Measurements from ENCODE around the gene BIVM. TPM values are rescaled to one million over a fixed set of nuclear protein-coding genes. Genes with fewer than 3 reads are reported as not detected.

BIVM gene, protein sequence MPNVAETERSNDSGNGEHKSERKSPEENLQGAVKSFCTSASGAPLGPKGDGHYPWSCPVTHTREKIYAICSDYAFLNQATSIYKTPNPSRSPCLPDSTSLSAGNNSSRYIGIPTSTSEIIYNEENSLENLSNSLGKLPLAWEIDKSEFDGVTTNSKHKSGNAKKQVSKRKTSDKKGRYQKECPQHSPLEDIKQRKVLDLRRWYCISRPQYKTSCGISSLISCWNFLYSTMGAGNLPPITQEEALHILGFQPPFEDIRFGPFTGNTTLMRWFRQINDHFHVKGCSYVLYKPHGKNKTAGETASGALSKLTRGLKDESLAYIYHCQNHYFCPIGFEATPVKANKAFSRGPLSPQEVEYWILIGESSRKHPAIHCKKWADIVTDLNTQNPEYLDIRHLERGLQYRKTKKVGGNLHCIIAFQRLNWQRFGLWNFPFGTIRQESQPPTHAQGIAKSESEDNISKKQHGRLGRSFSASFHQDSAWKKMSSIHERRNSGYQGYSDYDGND
- 24.1 and 35.7 TPM in 2 replicates for total RNA-seq (2014; rRNA removed; shearing (Covaris generic))
- 22.9 and 25.8 TPM in 2 replicates for polyA plus RNA-seq (2016; fragmentation: Nextera tagmentation; extraction: Ambion mirVana)

DNA sequence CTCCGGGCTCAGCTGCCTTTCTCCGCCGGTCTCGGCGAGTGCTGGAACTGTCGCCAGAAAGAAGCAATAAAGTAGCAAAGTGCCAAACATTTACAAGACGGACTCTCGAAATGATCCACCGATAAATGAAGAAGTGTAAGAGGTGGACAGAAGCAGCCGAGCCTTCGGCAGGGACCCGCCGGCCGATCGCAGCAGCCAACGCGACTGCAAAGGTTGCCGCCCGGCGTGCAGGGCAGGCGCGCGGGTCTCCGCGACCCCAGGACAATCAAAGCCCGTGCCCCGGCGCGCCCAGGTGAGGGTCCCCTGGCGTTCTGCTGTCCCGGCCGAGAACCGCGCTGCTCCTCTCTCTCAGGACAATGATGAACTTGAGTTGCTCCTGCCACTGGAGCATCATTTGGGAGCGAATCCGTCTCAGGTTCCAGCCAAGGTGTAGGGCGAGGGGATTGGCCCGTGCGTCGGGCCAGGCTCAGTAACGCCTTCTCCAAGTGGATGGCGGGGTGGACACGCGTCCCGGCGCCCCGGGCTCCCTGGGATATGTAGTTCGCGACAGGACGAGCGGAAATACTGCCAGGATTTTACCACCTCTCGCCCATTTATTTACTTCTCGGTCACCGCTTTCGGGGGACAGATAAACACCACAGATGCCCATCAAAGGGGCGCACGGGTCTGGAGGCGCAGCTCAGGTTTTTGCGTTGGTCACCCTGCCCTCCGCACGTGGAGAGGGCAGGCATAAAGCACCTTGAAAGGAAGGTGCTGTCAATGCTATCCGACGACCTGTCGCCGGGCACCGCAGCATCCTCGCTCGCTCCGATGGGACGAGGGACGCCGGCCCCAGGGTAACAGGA is at the start of gene BIVM, which contains the start of gene POGLUT2:
Gene BIVM, plus strand, starts transcription at position 539 of the 845 bp plus-strand sequence. CDS start 8,149 bp downstream, outside the sequence.
Gene POGLUT2, minus strand, starts transcription at position 396 of the 845 bp plus-strand sequence. Its CDS starts 306 bp downstream, at position 90.
- TF ChIP-seq EZH2 (IDR thresholded peaks at IDR 0.05; ENCODE audit: insufficient read depth, poor library complexity, severe bottlenecking), result no peak
- TF ChIP-seq EZH2phosphoT487 (IDR thresholded peaks at IDR 0.05; ENCODE audit: insufficient read depth, low read depth), result no peak
- H3K4me2 ChIP-seq (ENCODE audit: unreplicated experiment), result peak within 1 kb of the TSS; percentile 97
- WGBS, 2 experiments (ENCODE audit: low coverage in 1 of 2, low lambda C conversion rate in 2 of 2, missing lambda C conversion rate in 2 of 2), result 0 to 2% methylated on average over 68 to 71 of the region's 72 CpGs
- H3K9me2 ChIP-seq (ENCODE audit: insufficient read depth), result no peaks in the 10 kb centered on the region
- peaks cover 18% of the 10 kb centered on the region for H3K4me1 ChIP-seq (ENCODE audit: insufficient read depth)
- H3K36me3 ChIP-seq (ENCODE audit: low read depth), result no peaks in the 10 kb centered on the region
- peak within 1 kb of the TSS; percentile 82 for H3K9ac ChIP-seq
- no peaks in the 10 kb centered on the region for H4K20me1 ChIP-seq (ENCODE audit: insufficient read depth)
- in situ Hi-C loops (cut with MboI), result no loop called here
- peak within 1 kb of the TSS; percentile 87 for H2AFZ ChIP-seq
- peak within 1 kb of the TSS; percentile 57 for H3K27ac ChIP-seq
- no peaks in the 10 kb centered on the region for H3K9me3 ChIP-seq (ENCODE audit: low read depth)
- peaks cover 5% of the 10 kb centered on the region; the same call in 1 of the 2 replicates for H3F3A ChIP-seq (ENCODE audit: insufficient read depth)
- no peaks in the 10 kb centered on the region for H3K27me3 ChIP-seq (replicated peaks; ENCODE audit: insufficient read depth)
- H3K79me2 ChIP-seq (ENCODE audit: insufficient read depth), result peaks cover 71% of the 10 kb centered on the region
- H3K4me3 ChIP-seq, result peak within 1 kb of the TSS; percentile 78
- DNase-seq, result peak; percentile 97

DNA sequence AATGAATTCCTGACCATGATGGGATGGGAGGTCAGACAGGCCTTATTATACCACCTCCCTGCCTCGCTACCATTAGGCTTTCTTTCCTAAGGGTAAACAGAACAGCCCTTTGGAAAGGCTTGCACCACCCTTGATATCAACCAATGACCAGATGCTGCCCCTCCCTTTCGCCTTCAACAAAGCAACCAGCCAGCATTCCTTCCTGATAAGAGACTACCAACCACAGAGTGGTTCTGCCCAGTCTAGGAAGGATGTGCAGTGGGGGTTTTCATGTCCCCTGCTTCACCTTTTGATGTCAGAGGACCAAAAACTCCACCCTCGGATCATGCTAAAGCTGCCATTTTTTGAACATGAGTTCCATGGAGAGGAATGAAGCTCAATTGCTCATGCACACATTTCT is 47.0 kb upstream of the BIVM start:
- H3K36me3 ChIP-seq (ENCODE audit: low read depth), result no peaks in the 10 kb centered on the region
- H3K79me2 ChIP-seq (ENCODE audit: insufficient read depth), result no peaks in the 10 kb centered on the region
- TF ChIP-seq EZH2phosphoT487 (IDR thresholded peaks at IDR 0.05; ENCODE audit: insufficient read depth, low read depth) (no peak), EZH2 (IDR thresholded peaks at IDR 0.05; ENCODE audit: insufficient read depth, poor library complexity, severe bottlenecking) (no peak)
- in situ Hi-C loops (cut with MboI), result no loop called here
- no peak overlapping the region for H3K27ac ChIP-seq
- H4K20me1 ChIP-seq (ENCODE audit: insufficient read depth), result no peaks in the 10 kb centered on the region
- H3K9me2 ChIP-seq (ENCODE audit: insufficient read depth), result no peaks in the 10 kb centered on the region
- DNase-seq, result no peak
- H3K27me3 ChIP-seq (replicated peaks; ENCODE audit: insufficient read depth), result no peaks in the 10 kb centered on the region
- H3K9ac ChIP-seq, result no peak overlapping the region
- WGBS, 2 experiments (ENCODE audit: low coverage in 1 of 2, low lambda C conversion rate in 2 of 2, missing lambda C conversion rate in 2 of 2), result 76 to 82% methylated on average over 3 of the region's 3 CpGs
- no peak overlapping the region for H2AFZ ChIP-seq
- no peaks in the 10 kb centered on the region for H3K9me3 ChIP-seq (ENCODE audit: low read depth)
- no peaks in the 10 kb centered on the region for H3K4me1 ChIP-seq (ENCODE audit: insufficient read depth)
- H3K4me2 ChIP-seq (ENCODE audit: unreplicated experiment), result no peak overlapping the region
- H3K4me3 ChIP-seq, result no peak overlapping the region
- H3F3A ChIP-seq (ENCODE audit: insufficient read depth), result no peaks in the 10 kb centered on the region

DNA sequence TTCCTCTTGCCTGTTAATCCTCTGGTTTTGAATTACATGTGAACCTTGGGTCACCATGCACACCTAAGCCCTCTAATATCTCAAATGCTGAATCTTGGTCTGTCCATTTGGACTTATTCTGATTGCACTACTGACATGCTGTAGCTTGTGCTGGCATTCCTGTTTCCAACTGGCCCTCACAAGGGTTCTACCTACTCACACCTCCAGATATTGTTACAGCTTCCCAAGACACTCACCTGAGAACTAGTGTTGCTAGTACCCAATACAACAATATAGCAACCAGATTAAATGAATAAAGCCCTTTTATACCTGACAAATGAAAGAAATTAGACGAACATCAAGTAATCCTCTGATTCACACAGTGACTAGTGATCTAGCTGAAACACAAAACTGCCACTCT is 41.9 kb upstream of the BIVM start:
- no peak for TF ChIP-seq EZH2phosphoT487 (IDR thresholded peaks at IDR 0.05; ENCODE audit: insufficient read depth, low read depth)
- in situ Hi-C loops (cut with MboI), result no loop called here
- Histone ChIP-seq H3K27me3 (replicated peaks; ENCODE audit: insufficient read depth) (no peaks in the 10 kb centered on the region), H3K9me3 (ENCODE audit: low read depth) (no peaks in the 10 kb centered on the region), H3K27ac (no peak overlapping the region), H3K79me2 (ENCODE audit: insufficient read depth) (no peaks in the 10 kb centered on the region), H3K4me3 (no peak overlapping the region), H3K4me2 (ENCODE audit: unreplicated experiment) (no peak overlapping the region), H3K4me1 (ENCODE audit: insufficient read depth) (no peaks in the 10 kb centered on the region), H3K9me2 (ENCODE audit: insufficient read depth) (no peaks in the 10 kb centered on the region), H4K20me1 (ENCODE audit: insufficient read depth) (no peaks in the 10 kb centered on the region), H3F3A (ENCODE audit: insufficient read depth) (no peaks in the 10 kb centered on the region), H2AFZ (no peak overlapping the region), H3K9ac (no peak overlapping the region), H3K36me3 (ENCODE audit: low read depth) (no peaks in the 10 kb centered on the region)
- DNase-seq, result no peak
- 80 to 83% methylated on average over 1 of the region's 1 CpG for WGBS, 2 experiments (ENCODE audit: low coverage in 1 of 2, low lambda C conversion rate in 2 of 2, missing lambda C conversion rate in 2 of 2)

DNA sequence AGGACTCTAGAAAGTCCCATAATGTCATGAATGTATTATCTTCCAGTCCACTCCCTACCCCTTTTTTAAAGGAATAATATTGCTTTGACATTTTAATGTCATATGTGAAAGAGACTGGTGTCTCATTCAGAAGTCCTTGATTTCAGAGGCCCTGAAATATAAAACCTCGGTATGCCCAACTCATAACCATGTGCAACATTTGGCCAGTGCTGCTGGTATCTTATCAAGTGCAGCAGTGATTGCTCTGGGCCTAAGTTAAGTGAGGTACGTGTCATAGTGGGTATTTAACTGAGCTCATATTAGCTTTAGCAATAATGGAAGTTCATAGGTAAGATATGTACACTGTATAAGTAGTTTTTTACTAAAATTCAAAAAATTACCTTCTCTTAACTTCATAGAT is 40.1 kb upstream of the BIVM start:
- no peaks in the 10 kb centered on the region for H3F3A ChIP-seq (ENCODE audit: insufficient read depth)
- no peak for TF ChIP-seq EZH2 (IDR thresholded peaks at IDR 0.05; ENCODE audit: insufficient read depth, poor library complexity, severe bottlenecking)
- no peak for TF ChIP-seq EZH2phosphoT487 (IDR thresholded peaks at IDR 0.05; ENCODE audit: insufficient read depth, low read depth)
- H3K27ac ChIP-seq, result no peak overlapping the region
- H3K4me1 ChIP-seq (ENCODE audit: insufficient read depth), result no peaks in the 10 kb centered on the region
- DNase-seq, result no peak
- H3K9me2 ChIP-seq (ENCODE audit: insufficient read depth), result no peaks in the 10 kb centered on the region
- H4K20me1 ChIP-seq (ENCODE audit: insufficient read depth), result no peaks in the 10 kb centered on the region
- H3K9ac ChIP-seq, result no peak overlapping the region
- no peaks in the 10 kb centered on the region for H3K9me3 ChIP-seq (ENCODE audit: low read depth)
- 81 to 82% methylated on average over 2 of the region's 2 CpGs for WGBS, 2 experiments (ENCODE audit: low coverage in 1 of 2, low lambda C conversion rate in 2 of 2, missing lambda C conversion rate in 2 of 2)
- no peak overlapping the region for H2AFZ ChIP-seq
- H3K79me2 ChIP-seq (ENCODE audit: insufficient read depth), result no peaks in the 10 kb centered on the region
- H3K4me3 ChIP-seq, result no peak overlapping the region
- H3K4me2 ChIP-seq (ENCODE audit: unreplicated experiment), result no peak overlapping the region
- H3K27me3 ChIP-seq (replicated peaks; ENCODE audit: insufficient read depth), result no peaks in the 10 kb centered on the region
- in situ Hi-C loops (cut with MboI), result no loop called here
- H3K36me3 ChIP-seq (ENCODE audit: low read depth), result no peaks in the 10 kb centered on the region

Measured in GM23248 (cell line).